ENCODE measurements around the gene NAA50. TPM values are rescaled to one million over a fixed set of nuclear protein-coding genes. Genes with fewer than 3 reads are reported as not detected.

NAA50 gene
- total and polyA plus RNA-seq, 10 of the 15 experiments (the other 5 are each of a cell fraction or from before 2014, with no cell fraction given): 31.7 to 205 (median 110) TPM

DNA sequence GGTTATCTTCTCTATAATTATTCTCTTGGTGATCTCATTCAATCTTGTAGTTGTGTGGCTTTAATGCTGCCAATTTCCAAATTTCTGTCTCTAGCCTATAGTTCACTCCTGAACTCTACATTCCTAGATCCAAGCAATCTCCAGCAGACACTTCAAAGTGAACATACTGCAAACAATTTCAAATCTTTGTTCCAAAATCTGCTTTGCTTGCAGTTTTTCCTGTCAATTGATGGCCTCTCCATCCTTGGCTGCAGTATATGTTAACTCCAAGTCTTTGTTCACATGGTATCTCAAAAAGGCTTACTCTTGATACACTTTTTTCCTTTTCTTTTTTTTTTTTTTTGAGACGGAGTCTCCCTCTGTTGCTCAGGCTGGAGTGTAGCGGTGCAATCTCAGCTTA lies 17.4 kb downstream of the NAA50 start:
- ChIA-PET RAD21 (ENCODE audit: unreplicated experiment) (no interaction called here), CTCF (interaction anchor here (0.6 to 2.4 kb wide), 4 partner anchors 8 to 110 kb away, joined by 4 to 14 read pairs (median 5); partner anchors contain the start of genes GRAMD1C and NAA50), POLR2A (no interaction called here), SMC1A (ENCODE audit: uncharacterized antibody, unreplicated experiment) (interaction anchor here (0.9 to 2.9 kb wide), 3 partner anchors 10 to 60 kb away, joined by 3 to 9 read pairs (median 4); no protein-coding TSS in a partner anchor)
- Histone ChIP-seq H2AFZ (ENCODE audit: control insufficient read depth, low read depth, low read length) (no peak overlapping the region), H4K20me1 (ENCODE audit: control insufficient read depth, insufficient read depth) (no peaks in the 10 kb centered on the region), H3K27ac (ENCODE audit: control insufficient read depth, insufficient read depth) (no peak overlapping the region), H3K79me2 (ENCODE audit: control insufficient read depth, insufficient read depth, low read length) (peaks cover 54% of the 10 kb centered on the region), H3K9me3 (replicated peaks; ENCODE audit: control insufficient read depth, insufficient read depth, low read length) (no peaks in the 10 kb centered on the region), H3K36me3 (ENCODE audit: control insufficient read depth in 2 of 2, insufficient read depth in 2 of 2, low read length in 1 of 2) (peaks cover 0 to 24% of the 10 kb centered on the region in 2 experiments; a peak in 3 of 4 replicates), H3K4me3 (no peak overlapping the region), H3K4me2 (ENCODE audit: control insufficient read depth, insufficient read depth) (no peak overlapping the region), H3K4me1 (ENCODE audit: control insufficient read depth, insufficient read depth, low read length) (no peaks in the 10 kb centered on the region), H3K27me3 (replicated peaks in 1 of 2; ENCODE audit: control insufficient read depth in 2 of 2, insufficient read depth in 2 of 2, low read length in 1 of 2) (no peaks in the 10 kb centered on the region), H3K9ac (ENCODE audit: control insufficient read depth, insufficient read depth, low read length) (no peak overlapping the region)
- in situ Hi-C loops (cut with MboI): no loop called here
- DNase-seq (ENCODE audit: low read depth, low spot score) (no peak), FAIRE-seq (no peak), ATAC-seq (no peak)
- TF ChIP-seq IRF4 (IDR thresholded peaks at IDR 0.05; ENCODE audit: low read depth, low read length) (no peak), SUZ12 (IDR thresholded peaks at IDR 0.05; ENCODE audit: unreplicated experiment) (no peak), SMARCA5 (IDR thresholded peaks at IDR 0.05) (no peak), TBL1XR1 (IDR thresholded peaks at IDR 0.05; ENCODE audit: low read depth, low read length) (no peak), MYC (IDR thresholded peaks at IDR 0.05; ENCODE audit: insufficient read depth, insufficient read length, insufficient replicate concordance, low read length, severe bottlenecking) (no peak), CBFB (IDR thresholded peaks at IDR 0.05; ENCODE audit: low read depth) (no peak), BACH1 (IDR thresholded peaks at IDR 0.05; ENCODE audit: borderline replicate concordance) (no peak), MTA2 (IDR thresholded peaks at IDR 0.05; ENCODE audit: low read depth) (no peak), CBX5 (IDR thresholded peaks at IDR 0.05; ENCODE audit: low read depth) (no peak), TCF12 (IDR thresholded peaks at IDR 0.05; ENCODE audit: low read depth, low read length) (no peak), ZNF217 (IDR thresholded peaks at IDR 0.05) (no peak)
- TF ChIP-seq, protein P1, sequence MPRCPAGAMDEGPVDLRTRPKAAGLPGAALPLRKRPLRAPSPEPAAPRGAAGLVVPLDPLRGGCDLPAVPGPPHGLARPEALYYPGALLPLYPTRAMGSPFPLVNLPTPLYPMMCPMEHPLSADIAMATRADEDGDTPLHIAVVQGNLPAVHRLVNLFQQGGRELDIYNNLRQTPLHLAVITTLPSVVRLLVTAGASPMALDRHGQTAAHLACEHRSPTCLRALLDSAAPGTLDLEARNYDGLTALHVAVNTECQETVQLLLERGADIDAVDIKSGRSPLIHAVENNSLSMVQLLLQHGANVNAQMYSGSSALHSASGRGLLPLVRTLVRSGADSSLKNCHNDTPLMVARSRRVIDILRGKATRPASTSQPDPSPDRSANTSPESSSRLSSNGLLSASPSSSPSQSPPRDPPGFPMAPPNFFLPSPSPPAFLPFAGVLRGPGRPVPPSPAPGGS (IDR thresholded peaks at IDR 0.05; ENCODE audit: borderline replicate concordance, insufficient read depth, low read depth, low read length, poor library complexity, severe bottlenecking): no peak
- TF ChIP-seq, protein P2, sequence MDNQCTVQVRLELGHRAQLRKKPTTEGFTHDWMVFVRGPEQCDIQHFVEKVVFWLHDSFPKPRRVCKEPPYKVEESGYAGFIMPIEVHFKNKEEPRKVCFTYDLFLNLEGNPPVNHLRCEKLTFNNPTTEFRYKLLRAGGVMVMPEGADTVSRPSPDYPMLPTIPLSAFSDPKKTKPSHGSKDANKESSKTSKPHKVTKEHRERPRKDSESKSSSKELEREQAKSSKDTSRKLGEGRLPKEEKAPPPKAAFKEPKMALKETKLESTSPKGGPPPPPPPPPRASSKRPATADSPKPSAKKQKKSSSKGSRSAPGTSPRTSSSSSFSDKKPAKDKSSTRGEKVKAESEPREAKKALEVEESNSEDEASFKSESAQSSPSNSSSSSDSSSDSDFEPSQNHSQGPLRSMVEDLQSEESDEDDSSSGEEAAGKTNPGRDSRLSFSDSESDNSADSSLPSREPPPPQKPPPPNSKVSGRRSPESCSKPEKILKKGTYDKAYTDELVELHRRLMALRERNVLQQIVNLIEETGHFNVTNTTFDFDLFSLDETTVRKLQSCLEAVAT (IDR thresholded peaks at IDR 0.05): no peak
- intact Hi-C loops (cut with micrococcal nuclease; ENCODE audit: unreplicated experiment): no loop called here
- no TSS peak for BruUV-seq (replicated peaks)
- WGBS (ENCODE audit: insufficient coverage, insufficient replicate concordance, low lambda C conversion rate, missing lambda C conversion rate): 100% methylated on average over 2 of the region's 2 CpGs

Measured in GM12878 (cell line).